HL-60/S4 (cell line): ENCODE measurements around the gene ZNF837.
"Not testable (repeated sequence)": the region's sequence is repeated elsewhere in the genome, so short reads cannot be mapped to it uniquely, and the experiment has no call there.

Source experiments
- in situ Hi-C: fragments of 300-500 bp; cut with MboI; formaldehyde crosslinking; loops from 2 replicates; pipeline ENCODE4 v1.14.3; 2022; ENCODE audit warnings: low sequenced_read_pairs

The ZNF837 gene

DNA sequence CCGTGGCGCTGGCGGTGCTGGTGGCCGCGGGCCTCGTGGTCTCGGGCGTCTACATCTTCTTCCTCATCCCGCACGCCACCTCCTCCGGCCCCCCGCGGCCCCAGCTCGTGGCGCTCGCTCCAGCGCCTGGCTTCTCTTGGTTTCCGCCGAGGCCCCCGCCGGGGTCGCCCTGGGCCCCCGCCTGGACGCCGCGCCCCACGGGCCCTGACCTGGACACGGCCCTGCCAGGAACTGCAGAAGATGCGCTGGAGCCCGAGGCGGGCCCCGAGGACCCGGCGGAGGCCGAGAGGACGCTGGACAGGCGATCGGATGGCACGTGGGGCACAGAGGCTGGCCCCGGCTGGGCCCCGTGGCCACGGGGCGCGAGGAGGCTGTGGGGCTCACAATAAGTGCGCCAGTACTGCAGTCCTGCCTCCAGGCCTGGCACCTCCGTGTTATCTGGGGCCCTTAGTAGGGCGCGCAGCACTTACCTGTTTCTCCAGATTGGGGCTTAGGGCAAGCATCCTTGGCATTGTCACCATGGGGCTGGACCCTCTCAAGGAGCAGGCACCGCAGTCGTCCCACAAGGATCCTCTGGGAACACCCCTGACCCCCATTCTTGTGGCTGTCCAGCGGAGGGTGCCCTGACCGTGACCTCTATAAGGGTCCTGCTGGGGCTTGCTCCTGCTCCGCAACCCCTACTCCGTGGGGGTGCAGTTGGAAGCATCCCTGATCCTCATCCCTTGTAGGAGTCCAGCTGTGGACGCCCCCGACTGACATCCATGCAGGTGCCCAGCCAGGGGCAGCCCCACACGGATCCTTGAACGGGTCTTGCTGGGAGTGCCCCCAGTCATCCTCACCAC is 16.1 kb upstream of the ZNF837 start:
- in situ Hi-C loops, result no loop called here

DNA sequence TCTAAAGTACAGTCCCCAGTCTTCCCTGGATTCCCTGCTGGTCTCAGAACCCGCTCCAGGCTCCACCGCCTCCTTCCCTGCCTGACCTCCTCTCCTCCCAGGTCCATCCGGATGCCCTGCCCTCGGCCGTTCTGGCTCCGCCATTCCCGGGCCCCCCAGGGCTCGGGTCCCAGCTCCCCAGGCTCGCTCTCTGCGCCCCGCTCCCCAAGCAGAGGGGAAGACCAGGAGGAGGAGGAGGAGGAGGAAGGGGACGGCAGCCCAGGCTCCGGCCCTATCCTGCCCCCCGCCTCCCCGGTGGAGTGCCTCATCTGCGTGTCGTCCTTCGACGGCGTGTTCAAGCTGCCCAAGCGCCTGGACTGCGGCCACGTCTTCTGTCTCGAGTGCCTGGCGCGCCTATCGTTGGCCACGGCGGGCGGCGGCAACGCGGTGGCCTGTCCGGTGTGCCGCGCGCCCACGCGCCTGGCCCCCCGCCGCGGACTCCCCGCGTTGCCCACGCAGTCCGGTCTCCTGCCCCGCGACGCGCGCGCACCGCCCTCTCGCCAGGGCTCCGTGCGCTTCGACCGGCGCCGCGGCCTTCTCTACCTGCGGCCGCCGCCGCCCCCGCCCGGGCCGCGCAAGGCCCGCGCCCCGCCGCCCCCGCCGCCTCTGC is 15.3 kb upstream of the ZNF837 start:
- in situ Hi-C loops, result no loop called here

DNA sequence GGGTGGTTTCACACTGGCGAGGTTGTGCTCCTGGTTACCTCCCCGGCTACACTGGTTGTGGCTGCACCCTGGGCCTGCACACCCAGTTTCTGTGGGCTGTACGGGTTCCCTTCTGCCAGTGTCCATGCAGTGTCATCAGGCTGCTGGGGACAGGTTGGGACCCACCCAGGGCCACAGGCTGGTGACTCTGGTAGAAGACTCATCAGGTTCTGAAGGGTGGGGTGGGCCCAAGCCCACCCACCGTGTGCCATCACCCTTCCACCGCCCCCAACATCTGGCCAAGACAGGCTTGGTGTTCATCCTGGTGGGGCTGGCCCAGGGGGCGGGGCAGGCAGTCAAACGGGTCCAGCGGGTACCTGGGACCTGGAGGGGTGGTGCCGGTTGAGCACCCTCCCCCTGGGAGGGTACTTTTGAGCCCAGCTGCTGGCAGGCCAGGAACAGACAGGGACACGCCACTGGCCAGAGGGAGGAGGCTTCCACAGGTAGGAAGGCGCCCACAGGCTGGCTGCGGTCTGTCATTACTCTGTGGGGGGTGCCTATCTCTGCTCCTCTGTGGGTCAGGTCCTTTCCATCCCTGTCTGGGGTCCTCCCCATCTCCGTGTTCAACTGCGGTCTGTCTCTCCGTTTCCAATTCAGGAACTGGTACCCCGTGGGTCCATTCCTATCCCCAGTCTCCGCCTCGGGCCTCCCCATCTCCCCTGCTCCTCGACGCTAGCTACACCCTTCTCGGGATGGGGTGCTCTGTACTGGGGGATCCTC is 14.6 kb upstream of the ZNF837 start, which contains the start of gene RNF225:
Gene RNF225 (plus strand): TSS at position 437 of the 759 bp plus-strand sequence. CDS start 434 bp downstream, outside the sequence.
- in situ Hi-C loops, result no loop called here

DNA sequence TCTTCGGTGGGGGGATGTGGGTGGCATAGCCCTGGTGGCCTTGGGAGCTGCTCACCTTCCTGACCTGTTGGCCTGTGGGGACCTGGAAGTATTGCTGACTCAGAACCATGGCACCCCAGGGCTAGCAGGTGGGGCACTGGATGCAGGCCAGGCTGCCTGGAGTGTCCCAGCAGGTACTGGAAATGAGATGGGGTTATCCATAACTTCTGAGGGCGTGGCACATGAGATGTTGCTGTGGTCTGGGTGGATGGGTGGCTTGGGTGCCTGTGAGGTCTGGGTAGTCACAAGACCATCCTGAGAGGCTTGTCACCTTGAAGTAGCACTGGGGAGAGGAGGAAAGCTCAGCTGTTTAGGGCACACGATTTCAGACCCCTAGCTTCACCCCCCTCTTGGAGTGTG is 14.0 kb upstream of the ZNF837 start:
- in situ Hi-C loops, result no loop called here

DNA sequence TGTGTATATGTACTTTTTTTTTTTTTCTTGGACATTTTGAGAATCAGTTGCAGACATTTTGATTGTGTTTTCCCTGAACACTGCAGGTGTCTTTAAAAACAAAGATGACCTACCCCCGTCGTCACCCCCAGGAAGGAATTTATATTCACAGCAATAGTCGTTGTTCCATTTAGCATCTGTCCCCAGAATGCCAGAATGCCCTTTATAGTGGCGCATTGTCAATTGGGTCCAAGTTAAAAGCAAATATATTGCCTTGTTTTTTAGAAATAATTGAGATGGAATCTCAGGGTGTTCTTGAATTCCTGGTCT is 12.8 kb upstream of the ZNF837 start:
- in situ Hi-C loops, result no loop called here

DNA sequence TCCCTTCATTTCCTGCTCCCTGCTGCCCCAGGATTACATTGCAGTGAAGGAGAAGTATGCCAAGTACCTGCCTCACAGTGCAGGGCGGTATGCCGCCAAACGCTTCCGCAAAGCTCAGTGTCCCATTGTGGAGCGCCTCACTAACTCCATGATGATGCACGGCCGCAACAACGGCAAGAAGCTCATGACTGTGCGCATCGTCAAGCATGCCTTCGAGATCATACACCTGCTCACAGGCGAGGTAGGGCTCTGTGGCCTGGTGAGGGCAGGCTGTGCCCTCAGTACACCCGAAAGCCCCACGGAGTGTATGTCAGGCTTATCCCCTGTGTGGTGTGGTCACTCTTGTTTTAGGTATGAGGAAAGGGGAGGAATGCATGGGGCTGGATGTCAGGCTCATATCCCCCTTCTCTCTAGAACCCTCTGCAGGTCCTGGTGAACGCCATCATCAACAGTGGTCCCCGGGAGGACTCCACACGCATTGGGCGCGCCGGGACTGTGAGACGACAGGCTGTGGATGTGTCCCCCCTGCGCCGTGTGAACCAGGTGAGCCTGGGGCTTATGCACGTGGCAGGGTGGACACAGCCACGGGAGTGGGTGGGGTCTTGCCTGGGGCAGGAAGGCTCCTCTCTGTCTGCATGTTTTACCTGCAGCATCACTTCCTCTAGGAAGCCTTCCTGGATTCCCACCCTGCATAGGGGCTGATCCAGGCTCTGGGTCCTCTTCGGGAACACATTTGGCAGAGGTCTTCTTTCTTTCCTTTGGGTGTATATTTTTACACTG is 12.3 kb upstream of the ZNF837 start:
- in situ Hi-C loops, result no loop called here

DNA sequence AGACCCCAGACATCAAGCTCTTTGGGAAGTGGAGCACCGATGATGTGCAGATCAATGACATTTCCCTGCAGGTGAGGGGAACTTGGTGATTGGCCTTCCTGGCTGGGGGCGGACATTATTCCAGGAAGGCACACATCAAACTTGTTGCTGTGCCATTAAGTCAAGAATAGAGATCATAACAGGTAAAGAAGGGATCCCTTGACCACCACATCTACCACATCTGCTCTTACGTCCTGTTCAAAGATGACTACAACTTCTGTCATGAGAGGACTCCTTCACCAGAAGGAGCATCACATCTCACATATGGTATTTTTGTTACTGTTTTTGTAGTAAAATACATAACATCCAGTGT is 7.3 kb upstream of the ZNF837 start:
- in situ Hi-C loops, result no loop called here

DNA sequence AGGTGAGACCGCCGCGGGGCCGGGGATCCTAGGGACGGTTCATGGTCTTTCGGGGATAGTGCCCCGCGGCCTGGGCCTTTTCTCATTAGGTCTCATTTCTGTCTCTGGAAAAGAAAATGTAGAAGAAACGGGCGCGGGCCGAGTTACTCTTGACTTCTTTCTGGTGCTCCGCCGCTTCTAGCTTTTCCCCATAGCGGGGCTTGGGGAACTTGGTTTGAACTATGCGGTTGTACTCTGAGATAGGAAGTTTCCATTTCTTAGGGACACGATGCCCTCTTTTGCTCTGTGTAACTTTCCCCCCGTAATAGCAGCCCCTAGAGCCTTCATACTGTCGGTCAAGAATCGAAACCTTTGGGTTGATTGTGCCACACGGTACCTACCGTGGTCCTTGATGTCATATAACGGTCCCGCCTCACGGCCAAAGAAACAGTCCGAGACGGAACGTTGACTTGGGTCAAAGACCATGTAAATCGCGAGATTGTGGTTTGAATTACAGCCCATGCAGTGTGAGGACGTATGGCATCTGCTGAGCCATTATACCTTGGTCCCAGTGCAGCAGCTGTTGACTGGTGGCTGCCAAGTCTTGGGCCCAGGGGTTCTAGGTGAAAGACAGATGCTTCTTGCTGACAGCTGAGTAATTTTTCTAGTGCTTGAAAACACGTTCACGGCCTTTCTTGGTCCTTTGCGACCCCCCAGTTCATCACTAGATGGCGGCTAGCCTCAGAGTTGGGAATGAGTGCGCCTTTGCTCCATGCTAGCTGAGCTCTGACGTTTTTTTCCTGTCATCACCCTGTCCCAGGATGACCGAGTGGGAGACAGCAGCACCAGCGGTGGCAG is 6.7 kb upstream of the ZNF837 start:
- in situ Hi-C loops, result no loop called here

DNA sequence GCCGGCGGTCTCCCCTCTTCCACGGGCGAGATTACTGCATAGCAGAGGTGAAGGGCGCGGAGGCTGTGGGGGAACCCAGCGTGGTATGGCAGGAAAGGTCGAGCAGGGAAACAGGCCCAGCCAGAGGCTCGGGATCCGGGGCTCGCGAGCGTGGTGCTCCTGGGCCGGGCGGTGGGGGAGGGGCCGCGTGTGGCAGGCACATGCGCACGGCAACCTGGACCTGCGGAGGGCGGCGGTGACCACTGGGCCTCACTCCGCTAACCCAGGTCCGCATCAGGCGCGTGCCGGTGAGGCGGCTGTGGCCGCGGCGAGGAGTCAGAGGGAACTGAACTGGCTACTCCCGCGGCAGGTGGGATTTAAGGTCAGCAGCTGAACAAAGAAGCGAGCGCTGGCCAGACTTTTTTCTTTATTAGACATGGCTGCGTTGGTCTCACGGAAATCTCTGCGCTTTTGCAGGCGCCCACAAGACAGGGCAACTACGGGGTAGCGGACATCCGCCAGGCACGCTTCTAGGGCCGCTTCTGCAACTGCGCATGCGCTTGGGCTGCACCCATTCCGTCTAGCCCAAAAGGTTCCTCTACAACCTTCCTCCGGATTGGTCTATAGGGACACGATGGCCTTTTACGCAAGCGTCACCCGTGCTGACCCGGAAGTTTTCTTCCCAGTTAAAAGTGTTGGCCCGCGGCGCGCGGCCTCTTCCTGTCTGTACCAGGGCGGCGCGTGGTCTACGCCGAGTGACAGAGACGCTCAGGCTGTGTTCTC is 5.9 kb upstream of the ZNF837 start, which contains the start of gene RPS5:
Gene RPS5 (plus strand): TSS at position 694 of the 762 bp plus-strand sequence. CDS start 869 bp downstream, outside the sequence.
- in situ Hi-C loops, result no loop called here

DNA sequence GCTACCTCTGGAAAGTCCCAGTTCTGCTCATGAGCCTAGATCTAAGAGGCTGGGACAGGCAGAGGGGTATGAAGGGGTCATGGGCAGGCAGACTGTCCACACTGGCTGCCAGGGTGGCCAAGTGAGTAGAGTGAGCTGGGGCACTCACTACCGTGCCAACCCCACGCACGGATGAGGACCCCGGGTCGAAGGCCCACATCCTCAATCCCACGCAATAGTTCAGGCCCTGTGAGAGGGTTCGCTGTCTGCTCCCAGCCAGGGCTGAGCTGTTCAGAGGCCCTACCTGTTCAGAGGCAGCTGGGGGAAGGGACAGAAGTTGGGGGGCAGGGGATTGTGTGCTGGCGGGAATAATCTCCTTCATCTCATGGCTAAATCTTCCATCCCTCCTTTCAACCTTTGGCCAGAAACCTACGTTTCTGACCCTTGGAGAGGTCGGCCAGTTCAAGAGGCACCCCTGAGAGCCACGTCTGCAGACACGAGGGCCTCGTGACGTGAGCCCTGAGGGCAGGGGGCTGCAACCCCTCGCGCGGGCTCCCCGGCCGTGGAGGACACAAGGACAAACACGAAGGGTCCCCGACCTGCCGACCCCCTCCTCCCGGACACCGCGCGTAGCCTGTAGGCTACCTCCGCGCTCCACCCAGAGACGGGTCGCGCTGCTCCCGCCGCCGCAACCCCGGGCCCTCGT is 5.2 kb upstream of the ZNF837 start:
- in situ Hi-C loops, result no loop called here

DNA sequence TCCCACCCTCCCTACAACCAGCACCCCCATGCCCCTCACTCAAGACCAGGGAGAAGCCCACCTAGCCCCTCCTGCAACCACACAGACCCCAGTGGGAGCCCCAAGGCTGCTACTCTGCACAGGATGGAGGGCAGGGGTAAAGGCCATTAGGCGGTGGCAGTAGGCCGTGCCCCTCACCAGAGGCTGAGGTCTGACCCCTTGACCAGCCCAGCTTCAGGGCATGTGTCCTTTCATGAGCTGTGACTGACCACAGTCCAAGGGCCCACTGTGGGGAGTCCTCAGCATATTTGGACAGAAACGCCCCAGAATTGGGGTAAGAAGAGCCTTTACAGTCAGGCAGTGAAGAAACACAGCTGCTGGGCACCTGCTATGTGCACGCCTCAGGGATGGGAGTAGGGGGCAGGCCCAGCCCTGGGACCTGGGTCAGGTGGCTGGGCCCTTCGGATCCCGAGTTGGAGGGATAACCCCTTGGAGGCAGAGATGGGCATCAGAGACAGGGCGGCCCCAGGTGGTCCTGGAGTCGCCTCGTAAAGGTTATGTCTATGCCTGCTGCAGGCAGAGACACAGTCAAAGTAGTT is 4.6 kb upstream of the ZNF837 start:
- in situ Hi-C loops, result no loop called here

DNA sequence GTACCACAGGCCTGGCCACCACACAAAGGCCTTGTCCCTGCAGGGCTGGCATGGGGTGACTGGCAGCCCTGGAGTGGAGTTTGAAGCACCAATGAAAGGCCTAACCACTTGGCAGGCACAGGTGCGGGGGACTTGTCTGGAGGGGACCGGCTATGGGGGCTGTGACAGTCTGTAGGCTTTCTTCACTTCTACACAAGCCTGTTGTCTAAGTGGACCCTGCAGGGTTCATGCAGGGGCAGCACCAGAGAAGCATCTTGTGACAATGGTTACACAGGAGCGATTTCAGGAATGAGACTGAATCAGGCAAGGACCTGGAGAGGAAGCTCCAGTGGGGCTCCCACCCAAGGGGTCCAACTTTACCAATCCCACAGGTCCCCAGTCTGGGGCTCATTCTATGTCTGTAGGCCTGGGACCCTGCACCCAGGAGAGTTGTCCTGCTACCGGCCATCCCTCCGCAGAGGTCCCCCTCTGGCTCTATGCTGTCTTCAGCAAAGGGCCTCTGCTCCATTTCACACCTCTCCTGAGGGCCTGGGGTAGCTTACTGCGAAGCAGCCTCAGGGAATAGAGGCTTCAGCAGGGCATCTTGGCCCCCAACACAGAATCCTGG is 2.3 kb upstream of the ZNF837 start:
- in situ Hi-C loops, result no loop called here

DNA sequence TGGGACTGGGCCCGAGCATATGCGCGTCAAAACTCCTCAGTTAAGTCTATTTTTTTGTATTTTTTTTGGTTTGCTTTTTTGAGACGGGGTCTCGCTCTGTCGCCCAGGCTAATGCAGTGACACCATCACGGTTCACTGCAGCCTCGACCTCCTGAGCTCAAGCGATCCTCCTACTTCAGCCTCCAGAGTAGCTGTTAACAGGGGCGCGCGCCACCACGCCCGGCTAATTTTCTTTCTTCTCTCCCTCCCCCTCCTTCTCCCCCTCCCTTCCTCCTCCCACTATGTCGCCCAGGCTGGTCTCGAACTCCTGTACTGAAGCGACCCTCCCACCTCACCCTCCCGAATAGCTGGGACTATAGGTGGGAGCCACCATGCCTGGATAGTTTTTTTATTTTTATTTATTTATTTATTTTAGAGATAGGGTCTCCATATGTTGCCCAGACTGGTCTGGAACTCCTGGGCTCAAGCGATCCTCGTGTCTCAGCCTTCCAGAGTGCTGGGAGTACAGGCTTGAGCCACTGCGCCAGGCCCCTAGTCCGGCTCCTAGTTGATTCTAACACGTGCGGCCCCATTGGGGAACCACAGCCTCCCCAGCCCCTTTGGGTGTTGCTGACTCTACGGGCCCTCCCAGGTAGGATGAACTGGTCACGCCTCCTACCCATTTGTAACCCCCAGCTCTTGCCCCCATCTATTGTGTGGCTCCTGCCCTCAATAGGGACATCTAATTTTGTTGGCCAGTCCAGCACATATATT is 806 bp upstream of the ZNF837 start:
- in situ Hi-C loops, result no loop called here

DNA sequence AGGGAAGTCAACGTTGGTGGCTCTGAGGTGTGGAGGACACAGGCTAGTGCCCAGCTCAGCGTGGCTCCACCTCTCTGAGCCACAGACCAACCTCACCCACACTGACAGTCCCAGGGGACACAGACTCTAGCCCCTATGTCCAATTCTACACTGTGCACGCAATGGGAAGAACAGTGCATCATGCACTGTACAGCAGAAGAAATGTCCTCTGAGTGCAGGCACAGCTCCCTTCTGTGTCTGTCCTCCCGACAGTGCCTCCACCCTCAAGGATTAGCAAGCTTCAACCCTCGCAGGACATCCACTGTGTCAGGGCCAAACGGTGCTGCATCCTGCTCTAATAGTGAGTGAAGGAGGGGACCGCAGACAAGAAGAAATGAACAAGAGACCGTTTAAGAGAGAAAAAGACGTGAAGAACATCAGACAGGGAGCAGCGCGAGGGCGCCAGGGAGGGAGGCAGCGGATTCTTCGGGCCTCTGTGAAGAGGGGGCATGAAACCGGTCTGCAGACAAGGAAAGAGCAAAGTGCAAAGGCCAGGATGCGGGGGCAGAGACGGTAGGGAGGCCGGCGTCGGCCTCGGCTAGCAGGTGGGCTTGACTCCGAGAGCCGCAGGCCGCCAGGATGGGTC is 681 bp downstream of the ZNF837 start:
- in situ Hi-C loops, result no loop called here

DNA sequence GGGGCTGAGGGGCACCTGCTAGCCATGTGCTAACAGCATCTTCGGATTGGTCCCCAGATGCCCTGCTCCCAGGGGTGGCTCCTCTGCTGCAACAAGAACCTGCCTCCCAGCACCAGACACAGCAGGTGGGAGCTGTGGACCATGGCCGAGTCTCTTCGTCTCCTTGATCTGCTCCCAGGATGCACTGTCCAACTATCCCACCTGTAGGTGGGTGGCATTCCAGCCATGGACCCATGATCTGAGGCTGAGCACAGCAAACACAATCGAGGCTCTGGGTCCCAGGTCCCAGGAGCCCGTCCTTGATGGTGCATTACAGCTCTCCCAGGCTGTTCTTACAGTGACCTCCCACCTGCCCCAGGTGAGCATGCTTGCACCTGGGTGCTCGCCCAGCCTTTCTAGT is 1.6 kb downstream of the ZNF837 start:
- in situ Hi-C loops, result no loop called here

DNA sequence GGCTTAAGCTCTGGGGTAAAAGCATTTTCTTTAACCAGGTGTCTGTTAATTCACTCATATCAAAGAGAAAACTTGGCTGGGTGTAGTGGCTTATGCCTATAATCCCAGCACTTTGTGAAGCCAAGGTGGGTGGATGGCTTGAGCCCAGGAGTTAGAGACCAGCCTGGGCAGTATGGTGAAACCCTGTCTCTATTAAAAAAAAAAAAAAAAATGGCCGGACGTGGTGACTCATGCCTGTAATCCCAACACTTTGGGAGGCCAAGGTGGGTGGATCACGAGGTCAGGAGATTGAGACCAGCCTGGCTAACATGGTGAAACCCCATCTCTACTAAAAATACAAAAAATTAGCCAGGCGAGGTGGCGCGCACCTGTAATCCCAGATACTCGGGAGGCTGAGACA is 4.1 kb downstream of the ZNF837 start:
- in situ Hi-C loops, result not testable (repeated sequence)

DNA sequence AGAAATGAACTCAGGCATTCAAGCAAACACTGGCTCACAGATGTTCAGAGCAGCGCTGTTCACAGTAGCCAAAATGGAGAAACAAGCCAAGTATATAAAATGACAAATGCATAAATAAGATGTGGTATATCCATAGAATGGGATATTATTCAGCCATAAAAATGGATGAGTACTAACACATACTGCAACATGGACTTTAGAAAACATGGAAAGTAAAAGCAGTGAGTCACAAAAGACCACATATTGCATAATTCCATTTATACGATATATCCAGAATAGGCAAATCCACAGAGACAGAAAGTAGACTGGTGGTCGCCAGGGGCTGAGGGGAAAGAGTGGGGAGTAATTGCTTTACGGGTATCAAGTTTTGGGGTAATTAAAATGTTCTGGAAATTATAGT is 6.6 kb downstream of the ZNF837 start:
- in situ Hi-C loops, result no loop called here
